Measurements from ENCODE around the gene LYPD6.

DNA sequence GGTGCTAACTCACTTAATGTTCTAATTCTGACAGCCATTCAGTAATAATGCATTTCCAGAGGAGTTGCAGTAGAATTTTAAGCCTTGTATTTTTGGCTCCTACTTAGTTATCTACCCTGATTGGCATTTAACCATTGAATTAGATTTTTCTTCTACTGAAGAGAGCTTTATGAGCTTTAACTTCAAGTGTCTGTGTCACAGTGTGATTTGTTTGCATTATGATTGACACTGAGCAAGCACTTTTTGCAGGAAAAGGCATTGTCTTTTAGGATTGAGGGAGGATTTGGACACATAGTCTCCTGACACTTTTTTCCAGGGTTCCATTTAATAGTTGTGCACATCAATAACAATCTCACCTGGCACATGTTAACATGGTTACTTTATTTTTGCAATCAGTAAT lies 26.7 kb downstream of the LYPD6 start:
- TF ChIP-seq CTCF (IDR thresholded peaks at IDR 0.05), result no peak
- no peak for TF ChIP-seq POLR2A (IDR thresholded peaks at IDR 0.05)
